HEK293 (cell line): ENCODE results near the gene JAM2.

Source experiments
- CTCF ChIA-PET: fragments of 350-600 bp; formaldehyde crosslinking; extraction: SDS; loops from one replicate; lab custom pipeline; 2021; ENCODE audit warnings: antibody characterized with exemption; lab: Yijun Ruan, JAX
- POLR2A ChIA-PET: fragments of 300-600 bp; formaldehyde crosslinking; extraction: SDS; loops from one replicate; lab custom pipeline; 2020; ENCODE audit warnings: antibody characterized with exemption, inconsistent platforms; lab: Yijun Ruan, JAX
- H3K27ac ChIP-seq: fragments of 200-500 bp; sonication (Bioruptor generic); 2 replicates; pipeline ENCODE4 v1.5.1; 2014; ENCODE audit warnings: low read depth, low read length, control low read depth, inconsistent platforms; ENCODE audit errors: extremely low read depth
- H3K36me3 ChIP-seq, 2 experiments: fragments of 200-500 bp in 1 of 2; sonication (Bioruptor generic) in 1 of 2; 1 replicate in 1 of 2; 2 replicates in 1 of 2; pipeline ENCODE4 v1.5.1; 2014 to 2017; ENCODE audit warnings: inconsistent platforms in 2 of 2, low read length in 2 of 2; ENCODE audit not compliant: control insufficient read depth in 2 of 2, insufficient read depth in 1 of 2
- H3K4me1 ChIP-seq: fragments of 200-500 bp; sonication (Bioruptor generic); 2 replicates; pipeline ENCODE4 v1.5.1; 2014; ENCODE audit warnings: mild to moderate bottlenecking, low read length, inconsistent platforms; ENCODE audit not compliant: control insufficient read depth, insufficient read depth
- H3K4me3 ChIP-seq: 2 replicates; pipeline ENCODE4 v1.5.1; 2011; ENCODE audit warnings: low read depth, mild to moderate bottlenecking, control low read depth, low read length, moderate library complexity
- H3K9me3 ChIP-seq: fragments of 200-500 bp; sonication (Bioruptor generic); 2 replicates; pipeline ENCODE4 v1.5.1; 2014; ENCODE audit warnings: low read depth, low read length, inconsistent platforms; ENCODE audit not compliant: control insufficient read depth, insufficient read depth
- FEZF1 ChIP-seq: fragments of 450-650 bp; formaldehyde crosslinking; IDR thresholded peaks from 2 replicates; pipeline ENCODE4 v1.5.1; 2016; ENCODE audit warnings: missing biosample characterization, missing genetic modification characterization
- GLI2 ChIP-seq: fragments of 450-650 bp; formaldehyde crosslinking; IDR thresholded peaks from 2 replicates; pipeline ENCODE4; 2017; ENCODE audit warnings: missing biosample characterization, missing genetic modification characterization, low read depth, borderline replicate concordance
- IKZF3 ChIP-seq: fragments of 450-650 bp; IDR thresholded peaks from 2 replicates; pipeline ENCODE4 v1.5.0; 2018; ENCODE audit warnings: missing biosample characterization, mild to moderate bottlenecking, missing genetic modification characterization, moderate library complexity
- KLF9 ChIP-seq: fragments of 450-650 bp; formaldehyde crosslinking; IDR thresholded peaks from 2 replicates; pipeline ENCODE4 v1.5.1; 2016; ENCODE audit warnings: missing biosample characterization, missing genetic modification characterization, low read depth
- PRDM6 ChIP-seq: fragments of 450-650 bp; formaldehyde crosslinking; IDR thresholded peaks from 2 replicates; pipeline ENCODE4 v1.5.1; 2017; ENCODE audit warnings: missing biosample characterization, missing genetic modification characterization
- SCRT1 ChIP-seq: fragments of 450-650 bp; formaldehyde crosslinking; IDR thresholded peaks from 2 replicates; pipeline ENCODE4 v1.5.1; 2016; ENCODE audit warnings: missing biosample characterization, missing genetic modification characterization, borderline replicate concordance
- SP2 ChIP-seq: fragments of 450-650 bp; formaldehyde crosslinking; IDR thresholded peaks from 2 replicates; pipeline ENCODE4 v1.5.1; 2016; ENCODE audit warnings: missing biosample characterization, missing genetic modification characterization
- ZBTB17 ChIP-seq: fragments of 450-650 bp; formaldehyde crosslinking; IDR thresholded peaks from 2 replicates; pipeline ENCODE4 v1.5.1; 2016; ENCODE audit warnings: missing biosample characterization, missing genetic modification characterization
- ZNF791 ChIP-seq: fragments of 450-650 bp; formaldehyde crosslinking; IDR thresholded peaks from 2 replicates; pipeline ENCODE4 v1.5.1; 2016; ENCODE audit warnings: missing biosample characterization, missing genetic modification characterization
- ZNF792 ChIP-seq: fragments of 450-650 bp; formaldehyde crosslinking; IDR thresholded peaks from 2 replicates; pipeline ENCODE4 v1.5.1; 2016; ENCODE audit warnings: missing biosample characterization, missing genetic modification characterization
- ZSCAN16 ChIP-seq: fragments of 450-650 bp; formaldehyde crosslinking; IDR thresholded peaks from 2 replicates; pipeline ENCODE4 v1.5.1; 2016; ENCODE audit warnings: missing biosample characterization, missing genetic modification characterization
- TF ChIP-seq, protein P1 (sequence below): fragments of 450-650 bp; formaldehyde crosslinking; IDR thresholded peaks from 2 replicates; pipeline ENCODE4 v1.5.1; 2016; ENCODE audit warnings: missing biosample characterization, missing genetic modification characterization, borderline replicate concordance
- TF ChIP-seq, protein P2 (sequence below): fragments of 450-650 bp; formaldehyde crosslinking; IDR thresholded peaks from 2 replicates; pipeline ENCODE4 v1.5.1; 2016; ENCODE audit warnings: missing biosample characterization, missing genetic modification characterization
- TF ChIP-seq, protein P3 (sequence below): fragments of 450-650 bp; formaldehyde crosslinking; IDR thresholded peaks from 2 replicates; pipeline ENCODE4 v1.5.1; 2016; ENCODE audit warnings: missing biosample characterization, missing genetic modification characterization

JAM2 gene

GRCh38 chr21:25735646-25736597, 96.9 kb downstream of the JAM2 start:
- CTCF ChIA-PET, result interaction anchor here (1.1 to 1.4 kb wide), 2 partner anchors 65 to 127 kb away, joined by 3 to 6 read pairs; no protein-coding TSS in a partner anchor
- POLR2A ChIA-PET, result interaction anchor here (1.0 to 2.1 kb wide), 5 partner anchors 8 to 129 kb away, joined by 3 to 18 read pairs (median 3); partner anchors contain the start of genes JAM2 and MRPL39
- H3K36me3 ChIP-seq, result peaks cover 11 to 14% of the 10 kb centered on the region in 2 experiments; a peak in 2 of 3 replicates
- H3K4me3 ChIP-seq, result peak overlapping the region; percentile 89
- H3K9me3 ChIP-seq, result no peaks in the 10 kb centered on the region
- TF ChIP-seq IKZF3 (tag by site-specific recombination), result peak; percentile 65; the same call in 1 of the 2 replicates
- TF ChIP-seq ZBTB17 (tag by site-specific recombination), result peak; percentile 47
- TF ChIP-seq ZSCAN16 (tag by site-specific recombination), result no peak
- peak; percentile 8 for TF ChIP-seq SP2
- TF ChIP-seq, protein P1, sequence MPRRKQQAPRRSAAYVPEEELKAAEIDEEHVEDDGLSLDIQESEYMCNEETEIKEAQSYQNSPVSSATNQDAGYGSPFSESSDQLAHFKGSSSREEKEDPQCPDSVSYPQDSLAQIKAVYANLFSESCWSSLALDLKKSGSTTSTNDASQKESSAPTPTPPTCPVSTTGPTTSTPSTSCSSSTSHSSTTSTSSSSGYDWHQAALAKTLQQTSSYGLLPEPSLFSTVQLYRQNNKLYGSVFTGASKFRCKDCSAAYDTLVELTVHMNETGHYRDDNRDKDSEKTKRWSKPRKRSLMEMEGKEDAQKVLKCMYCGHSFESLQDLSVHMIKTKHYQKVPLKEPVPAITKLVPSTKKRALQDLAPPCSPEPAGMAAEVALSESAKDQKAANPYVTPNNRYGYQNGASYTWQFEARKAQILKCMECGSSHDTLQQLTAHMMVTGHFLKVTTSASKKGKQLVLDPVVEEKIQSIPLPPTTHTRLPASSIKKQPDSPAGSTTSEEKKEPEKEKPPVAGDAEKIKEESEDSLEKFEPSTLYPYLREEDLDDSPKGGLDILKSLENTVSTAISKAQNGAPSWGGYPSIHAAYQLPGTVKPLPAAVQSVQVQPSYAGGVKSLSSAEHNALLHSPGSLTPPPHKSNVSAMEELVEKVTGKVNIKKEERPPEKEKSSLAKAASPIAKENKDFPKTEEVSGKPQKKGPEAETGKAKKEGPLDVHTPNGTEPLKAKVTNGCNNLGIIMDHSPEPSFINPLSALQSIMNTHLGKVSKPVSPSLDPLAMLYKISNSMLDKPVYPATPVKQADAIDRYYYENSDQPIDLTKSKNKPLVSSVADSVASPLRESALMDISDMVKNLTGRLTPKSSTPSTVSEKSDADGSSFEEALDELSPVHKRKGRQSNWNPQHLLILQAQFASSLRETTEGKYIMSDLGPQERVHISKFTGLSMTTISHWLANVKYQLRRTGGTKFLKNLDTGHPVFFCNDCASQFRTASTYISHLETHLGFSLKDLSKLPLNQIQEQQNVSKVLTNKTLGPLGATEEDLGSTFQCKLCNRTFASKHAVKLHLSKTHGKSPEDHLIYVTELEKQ (tag by site-specific recombination), result 0 out of 2 replicates have a peak, but pooled peaks have one; percentile 1
- peak overlapping the region; percentile 99 for H3K27ac ChIP-seq
- H3K4me1 ChIP-seq, result peaks cover 12% of the 10 kb centered on the region

DNA sequence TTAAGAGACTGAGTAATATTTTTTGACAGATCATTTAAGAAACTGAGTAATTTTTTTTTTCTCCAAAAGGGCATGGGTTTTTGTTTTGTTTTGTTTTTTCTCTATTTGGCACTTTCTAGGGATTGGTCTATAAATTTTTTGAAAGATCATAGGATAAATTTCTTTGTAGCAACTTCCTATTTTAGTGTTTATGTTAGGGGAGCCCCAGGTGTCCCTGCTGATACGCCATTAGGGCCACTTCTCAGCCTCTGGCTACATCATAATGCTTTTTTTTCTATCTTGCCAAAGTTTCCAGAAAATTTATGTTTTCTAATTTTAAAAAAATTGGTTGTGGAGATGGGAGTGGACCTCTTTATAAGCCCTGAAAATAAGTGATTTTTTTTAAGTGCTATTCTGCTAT, 98.4 kb downstream of the JAM2 start:
- TF ChIP-seq, protein P2, sequence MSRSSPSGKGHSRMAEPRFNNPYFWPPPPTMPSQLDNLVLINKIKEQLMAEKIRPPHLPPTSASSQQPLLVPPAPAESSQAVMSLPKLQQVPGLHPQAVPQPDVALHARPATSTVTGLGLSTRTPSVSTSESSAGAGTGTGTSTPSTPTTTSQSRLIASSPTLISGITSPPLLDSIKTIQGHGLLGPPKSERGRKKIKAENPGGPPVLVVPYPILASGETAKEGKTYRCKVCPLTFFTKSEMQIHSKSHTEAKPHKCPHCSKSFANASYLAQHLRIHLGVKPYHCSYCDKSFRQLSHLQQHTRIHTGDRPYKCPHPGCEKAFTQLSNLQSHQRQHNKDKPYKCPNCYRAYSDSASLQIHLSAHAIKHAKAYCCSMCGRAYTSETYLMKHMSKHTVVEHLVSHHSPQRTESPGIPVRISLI, result peak; percentile 46; the same call in 1 of the 2 replicates
- TF ChIP-seq PRDM6 (tag by site-specific recombination) (0 out of 2 replicates have a peak, but pooled peaks have one; percentile 4), FEZF1 (tag by site-specific recombination) (peak; percentile 45; the same call in 1 of the 2 replicates), KLF9 (tag by site-specific recombination) (no peak)
- no peak overlapping the region for H3K27ac ChIP-seq
- CTCF ChIA-PET, result no interaction called here

GRCh38 chr21:25742900-25743299, 103.8 kb downstream of the JAM2 start:
- Histone ChIP-seq H3K36me3 (peaks cover 27 to 31% of the 10 kb centered on the region in 2 experiments), H3K4me3 (no peak overlapping the region), H3K9me3 (no peaks in the 10 kb centered on the region), H3K27ac (no peak overlapping the region), H3K4me1 (no peaks in the 10 kb centered on the region)
- CTCF ChIA-PET, result interaction anchor here (0.6 to 1.0 kb wide), 3 partner anchors 134 to 365 kb away, joined by 3 to 4 read pairs (median 4); no protein-coding TSS in a partner anchor
- POLR2A ChIA-PET, result interaction anchor here (1.2 kb wide), 1 partner anchor 7 kb away, joined by 3 read pairs; no protein-coding TSS in a partner anchor
- TF ChIP-seq ZNF791 (tag by site-specific recombination) (no peak), GLI2 (tag by site-specific recombination) (no peak), ZNF792 (tag by site-specific recombination) (no peak), SCRT1 (no peak)
- TF ChIP-seq, protein P3, sequence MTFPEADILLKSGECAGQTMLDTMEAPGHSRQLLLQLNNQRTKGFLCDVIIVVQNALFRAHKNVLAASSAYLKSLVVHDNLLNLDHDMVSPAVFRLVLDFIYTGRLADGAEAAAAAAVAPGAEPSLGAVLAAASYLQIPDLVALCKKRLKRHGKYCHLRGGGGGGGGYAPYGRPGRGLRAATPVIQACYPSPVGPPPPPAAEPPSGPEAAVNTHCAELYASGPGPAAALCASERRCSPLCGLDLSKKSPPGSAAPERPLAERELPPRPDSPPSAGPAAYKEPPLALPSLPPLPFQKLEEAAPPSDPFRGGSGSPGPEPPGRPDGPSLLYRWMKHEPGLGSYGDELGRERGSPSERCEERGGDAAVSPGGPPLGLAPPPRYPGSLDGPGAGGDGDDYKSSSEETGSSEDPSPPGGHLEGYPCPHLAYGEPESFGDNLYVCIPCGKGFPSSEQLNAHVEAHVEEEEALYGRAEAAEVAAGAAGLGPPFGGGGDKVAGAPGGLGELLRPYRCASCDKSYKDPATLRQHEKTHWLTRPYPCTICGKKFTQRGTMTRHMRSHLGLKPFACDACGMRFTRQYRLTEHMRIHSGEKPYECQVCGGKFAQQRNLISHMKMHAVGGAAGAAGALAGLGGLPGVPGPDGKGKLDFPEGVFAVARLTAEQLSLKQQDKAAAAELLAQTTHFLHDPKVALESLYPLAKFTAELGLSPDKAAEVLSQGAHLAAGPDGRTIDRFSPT (tag by site-specific recombination), result no peak

More for the DNA sequence above, 98.4 kb downstream of the JAM2 start:
- peaks cover 12% of the 10 kb centered on the region for H3K4me1 ChIP-seq
- no peak overlapping the region for H3K4me3 ChIP-seq
- H3K36me3 ChIP-seq, result peaks cover 3 to 4% of the 10 kb centered on the region in 2 experiments; a peak in 2 of 3 replicates
- POLR2A ChIA-PET, result no interaction called here
- no peaks in the 10 kb centered on the region for H3K9me3 ChIP-seq
